CD4-positive, alpha-beta T cell (primary cell): Measurements from ENCODE around the gene C14orf119. TPM values are rescaled to one million over a fixed set of nuclear protein-coding genes. Genes with fewer than 3 reads are reported as not detected.

Experiments
- ATAC-seq: fragments of 200-7000 bp; cut with Tn5 transposase; one replicate; pipeline ENCODE4 v1.10.0; 2022; ENCODE audit warnings: mild to moderate bottlenecking; ENCODE audit not compliant: poor library complexity
- CTCF ChIA-PET: fragments of 350-600 bp; sonication (Branson Sonifier 250); formaldehyde crosslinking; loops from one replicate; lab custom pipeline; 2021; ENCODE audit warnings: antibody characterized with exemption, inconsistent platforms; lab: Charles Lee
- POLR2A ChIA-PET: fragments of 350-600 bp; sonication (Branson Sonifier 250); formaldehyde crosslinking; loops from one replicate; lab custom pipeline; 2021; ENCODE audit warnings: antibody characterized with exemption, inconsistent platforms; lab: Charles Lee
- DNase-seq, 14 experiments: peaks; one replicate each; pipeline ENCODE4 v3.0.0-alpha.2; 2013 to 2020; ENCODE audit warnings: mixed read lengths in 2 of 14
- H3K27ac ChIP-seq, 2 donors: one replicate each; pipeline versions ENCODE4 v1.5.1 to v1.7.0; 2013; ENCODE audit warnings: low read length in 2 of 2, low read depth in 1 of 2, mild to moderate bottlenecking in 1 of 2
- H3K27me3 ChIP-seq, 2 experiments: 1 replicate in 1 of 2; 2 replicates in 1 of 2; pipeline versions ENCODE4 v1.6.1 to v1.7.0; 2013; ENCODE audit warnings: low read length in 2 of 2, control low read depth in 1 of 2, mild to moderate bottlenecking in 1 of 2, moderate library complexity in 1 of 2; ENCODE audit not compliant: insufficient read depth in 2 of 2, control insufficient read depth in 1 of 2
- H3K36me3 ChIP-seq: one replicate; pipeline ENCODE4 v1.6.1; 2013; ENCODE audit warnings: low read length, control low read depth; ENCODE audit not compliant: insufficient read depth
- H3K4me1 ChIP-seq: one replicate; pipeline ENCODE4 v1.6.1; 2013; ENCODE audit warnings: low read length, control low read depth; ENCODE audit not compliant: insufficient read depth
- H3K4me3 ChIP-seq: one replicate; pipeline ENCODE4 v1.5.1; 2013; ENCODE audit warnings: mild to moderate bottlenecking, low read length, moderate library complexity
- H3K9me3 ChIP-seq, 2 experiments: 1 replicate in 1 of 2; 2 replicates in 1 of 2; pipeline versions ENCODE4 v1.6.1 to v1.7.0; 2013; ENCODE audit warnings: low read length in 2 of 2, mild to moderate bottlenecking in 2 of 2, control low read depth in 1 of 2, moderate library complexity in 1 of 2; ENCODE audit not compliant: control insufficient read depth in 1 of 2, insufficient read depth in 1 of 2
- H3K27ac Mint-ChIP-seq: one replicate; pipeline ENCODE4 v1.8.0; 2020; ENCODE audit warnings: mixed read lengths
- H3K27me3 Mint-ChIP-seq: one replicate; pipeline ENCODE4 v1.8.0; 2021; ENCODE audit warnings: mixed read lengths
- H3K36me3 Mint-ChIP-seq: one replicate; pipeline ENCODE4 v1.8.0; 2021; ENCODE audit warnings: low read depth, mixed read lengths
- H3K4me1 Mint-ChIP-seq: one replicate; pipeline ENCODE4 v1.8.0; 2021; ENCODE audit warnings: low read depth, mixed read lengths
- H3K4me3 Mint-ChIP-seq: one replicate; pipeline ENCODE4 v1.8.0; 2020; ENCODE audit warnings: mild to moderate bottlenecking, mixed read lengths
- H3K9me3 Mint-ChIP-seq: one replicate; pipeline ENCODE4 v1.8.0; 2020; ENCODE audit warnings: mixed read lengths
- CTCF ChIP-seq: fragments of 200-600 bp; IDR thresholded peaks from one replicate; pipeline ENCODE4 v1.8.0; 2022; ENCODE audit warnings: antibody characterized with exemption, mild to moderate bottlenecking
- intact Hi-C, 2 experiments: fragments of 100-400 bp; cut with DNase I in 1 of 2; cut with micrococcal nuclease in 1 of 2; formaldehyde crosslinking; loops; one replicate each; pipeline versions ENCODE4 v1.15.1 to v1.9.0; 2023 to 2025; cut with DNase I, micrococcal nuclease
- total RNA-seq, 174 experiments: library from RNA in 2 of 174; stranded (reverse) in 2 of 174; gene quantifications; one replicate each; pipeline ENCODE4 v1.2.3 and lab custom pipeline; 2021 to 2026

C14orf119 gene
- total RNA-seq, 2 experiments from 2014 or later = 3.1 to 3.9 TPM

DNA sequence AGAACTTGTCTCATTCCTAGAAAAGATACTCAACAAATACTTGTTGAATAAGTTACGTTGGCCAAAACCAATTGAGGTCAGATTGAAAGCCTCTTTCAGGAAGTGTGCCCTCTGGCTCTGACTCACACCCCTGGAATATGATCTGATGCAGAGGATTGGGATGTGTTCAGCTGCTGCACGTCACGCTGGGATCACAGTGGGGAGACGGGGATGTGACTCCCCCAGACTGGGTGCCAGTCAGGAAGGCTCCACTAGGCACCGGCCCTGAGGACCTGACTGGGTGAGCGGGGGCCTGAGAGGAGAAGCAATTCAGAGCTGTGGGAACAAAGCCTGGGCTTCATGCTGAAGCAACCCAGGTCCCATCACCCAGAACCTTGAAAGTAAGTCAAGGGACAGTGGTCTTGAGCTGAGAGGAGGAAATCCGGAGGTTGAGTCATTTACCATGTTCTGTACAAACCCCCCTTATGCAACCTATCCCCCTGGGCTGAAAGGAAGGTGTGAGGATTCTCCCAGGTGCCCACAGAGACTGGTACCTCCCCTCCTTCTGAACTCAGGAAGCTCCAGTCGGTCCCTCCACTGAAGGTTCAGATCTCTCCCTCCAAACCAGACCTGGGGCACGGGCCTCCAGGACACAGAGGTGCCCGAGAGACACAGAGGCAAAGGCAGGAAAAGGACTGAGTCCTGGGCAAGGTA is 19.9 kb downstream of the C14orf119 start:
- H3K27me3 Mint-ChIP-seq = no peaks in the 10 kb centered on the region
- peak overlapping the region; percentile 94 for H3K27ac Mint-ChIP-seq
- CTCF ChIA-PET = interaction anchor here (1.1 kb wide), 1 partner anchor 72 kb away, joined by 3 read pairs; no protein-coding TSS in a partner anchor
- no peaks in the 10 kb centered on the region for H3K9me3 Mint-ChIP-seq
- no peaks in the 10 kb centered on the region for H3K36me3 Mint-ChIP-seq
- H3K4me3 Mint-ChIP-seq = no peak overlapping the region
- peaks cover 40% of the 10 kb centered on the region for H3K4me1 ChIP-seq
- no peak for DNase-seq
- no peaks in the 10 kb centered on the region for H3K9me3 ChIP-seq
- TF ChIP-seq CTCF = no peak
- no peaks in the 10 kb centered on the region for H3K36me3 ChIP-seq
- H3K4me3 ChIP-seq = no peak overlapping the region
- intact Hi-C loops = no loop called here
- peaks cover 42% of the 10 kb centered on the region for H3K4me1 Mint-ChIP-seq
- H3K27ac ChIP-seq = no peak overlapping the region
- peaks cover 15 to 16% of the 10 kb centered on the region in 2 experiments for H3K27me3 ChIP-seq
- ATAC-seq = no peak
- POLR2A ChIA-PET = no interaction called here

GRCh38 chr14:23115918-23116317 is 20.6 kb downstream of the C14orf119 start:
- H3K9me3 Mint-ChIP-seq = no peaks in the 10 kb centered on the region
- H3K27ac Mint-ChIP-seq = peak overlapping the region; percentile 94
- Histone ChIP-seq H3K27ac (no peak overlapping the region), H3K4me1 (peaks cover 47% of the 10 kb centered on the region), H3K4me3 (no peak overlapping the region), H3K36me3 (no peaks in the 10 kb centered on the region), H3K27me3 (peaks cover 12 to 14% of the 10 kb centered on the region in 2 experiments), H3K9me3 (no peaks in the 10 kb centered on the region)
- POLR2A ChIA-PET = no interaction called here
- intact Hi-C loops = no loop called here
- CTCF ChIA-PET = interaction anchor here (1.1 kb wide), 1 partner anchor 71 kb away, joined by 3 read pairs; no protein-coding TSS in a partner anchor
- H3K4me1 Mint-ChIP-seq = peaks cover 49% of the 10 kb centered on the region
- TF ChIP-seq CTCF = no peak
- no peak overlapping the region for H3K4me3 Mint-ChIP-seq
- DNase-seq (no peak), ATAC-seq (no peak)
- no peaks in the 10 kb centered on the region for H3K36me3 Mint-ChIP-seq
- H3K27me3 Mint-ChIP-seq = no peaks in the 10 kb centered on the region

DNA sequence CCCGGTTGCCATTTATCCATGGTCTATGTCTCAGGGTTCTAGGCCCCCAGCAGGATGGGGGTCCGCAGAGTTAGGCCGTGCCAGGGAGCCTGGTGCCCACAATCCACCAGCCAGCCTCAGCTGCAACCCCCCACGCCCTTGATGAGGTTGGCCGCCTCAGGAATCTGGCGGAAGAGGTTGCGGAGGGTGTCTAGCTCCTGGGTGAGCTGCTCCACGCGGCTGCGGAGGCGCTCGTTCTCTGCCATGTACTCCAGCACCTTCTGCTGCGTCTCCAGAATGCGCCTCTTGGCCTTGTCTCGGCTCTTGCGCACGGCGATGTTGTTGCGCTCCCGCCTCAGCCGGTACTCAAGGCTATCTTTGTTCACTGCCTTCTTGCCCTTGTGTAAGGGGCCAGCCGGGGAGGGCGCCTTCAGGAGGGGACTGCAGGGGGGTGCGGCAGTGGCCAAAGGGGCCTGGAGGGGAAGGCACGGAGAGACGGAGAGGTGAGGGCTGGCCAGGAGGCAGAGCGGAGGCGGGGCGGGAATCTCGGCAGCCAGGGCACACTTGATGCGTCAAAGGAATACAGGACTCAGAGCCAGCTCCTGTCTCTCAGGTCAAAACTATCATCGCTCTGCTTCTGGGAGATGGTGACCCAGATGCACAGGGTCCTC is 22.2 kb downstream of the C14orf119 start:
- Mint-ChIP-seq H3K27ac (peak overlapping the region; percentile 94), H3K4me3 (no peak overlapping the region), H3K4me1 (peaks cover 61% of the 10 kb centered on the region), H3K36me3 (no peaks in the 10 kb centered on the region), H3K27me3 (no peaks in the 10 kb centered on the region), H3K9me3 (no peaks in the 10 kb centered on the region)
- intact Hi-C loops = loop anchor here in 1 of 2 experiments (2.0 kb wide), 1 partner anchor 21 kb away; no protein-coding TSS in a partner anchor
- ATAC-seq = no peak
- Histone ChIP-seq H3K4me1 (peaks cover 57% of the 10 kb centered on the region), H3K9me3 (no peaks in the 10 kb centered on the region), H3K27me3 (peaks cover 5 to 9% of the 10 kb centered on the region in 2 experiments), H3K27ac (peak overlapping the region; percentile 55 to 80), H3K4me3 (no peak overlapping the region), H3K36me3 (no peaks in the 10 kb centered on the region)
- ChIA-PET POLR2A (interaction anchor here (6.1 kb wide), 1 partner anchor 22 kb away, joined by 135 read pairs; the partner anchor contains the start of genes ACIN1 and C14orf119), CTCF (no interaction called here)
- DNase-seq = no peak
- TF ChIP-seq CTCF = no peak
